OCI-LY1 (cell line): ENCODE measurements around the gene BCL2L15.

Experiments
- H2AFZ ChIP-seq: fragments of 200-600 bp; sonication (generic), shearing (Covaris generic); 2 replicates; pipeline ENCODE4 v1.6.0; 2014; ENCODE audit warnings: antibody characterized with exemption, mild to moderate bottlenecking, low read length
- H3F3A ChIP-seq: fragments of 200-600 bp; sonication (generic), shearing (Covaris generic); 2 replicates; pipeline ENCODE4 v1.6.0; 2014; ENCODE audit warnings: mild to moderate bottlenecking, antibody characterized with exemption, low read length, moderate library complexity; ENCODE audit not compliant: insufficient read depth
- H3K27ac ChIP-seq: fragments of 200-600 bp; sonication (generic); 2 replicates; pipeline ENCODE4 v1.5.1; 2014; ENCODE audit warnings: low read length, mixed run types, mild to moderate bottlenecking, low read depth; ENCODE audit not compliant: poor library complexity, severe bottlenecking
- H3K27me3 ChIP-seq: fragments of 200-600 bp; sonication (generic); 2 replicates; pipeline ENCODE4 v1.6.0; 2014; ENCODE audit warnings: antibody characterized with exemption, mild to moderate bottlenecking, low read length, moderate library complexity; ENCODE audit not compliant: insufficient read depth
- H3K36me3 ChIP-seq: fragments of 200-600 bp; sonication (generic); 2 replicates; pipeline ENCODE4 v1.6.1; 2014; ENCODE audit warnings: mild to moderate bottlenecking, antibody characterized with exemption, low read length, moderate library complexity, mixed read lengths; ENCODE audit not compliant: insufficient read depth
- H3K4me1 ChIP-seq: fragments of 200-600 bp; sonication (generic); 2 replicates; pipeline ENCODE4 v1.5.1; 2014; ENCODE audit warnings: mild to moderate bottlenecking, low read length, moderate library complexity; ENCODE audit not compliant: insufficient read depth, severe bottlenecking
- H3K4me2 ChIP-seq: fragments of 200-600 bp; sonication (generic), shearing (Covaris generic); 2 replicates; pipeline ENCODE4 v1.6.1; 2014; ENCODE audit warnings: low read length
- H3K4me3 ChIP-seq: fragments of 200-600 bp; sonication (generic); 2 replicates; pipeline ENCODE4 v1.5.1; 2014; ENCODE audit warnings: low read length, low read depth, mild to moderate bottlenecking, mixed read lengths; ENCODE audit not compliant: poor library complexity, severe bottlenecking
- H3K79me2 ChIP-seq: fragments of 200-600 bp; shearing (Covaris generic); 2 replicates; pipeline ENCODE4 v1.6.1; 2016; ENCODE audit warnings: mixed run types, low read length, mixed read lengths; ENCODE audit not compliant: insufficient read depth
- H3K9ac ChIP-seq: fragments of 200-600 bp; sonication (generic), shearing (Covaris generic); 2 replicates; pipeline ENCODE4 v1.6.1; 2014; ENCODE audit warnings: mild to moderate bottlenecking, low read length, mixed read lengths
- H3K9me2 ChIP-seq: fragments of 200-600 bp; sonication (generic), shearing (Covaris generic); 2 replicates; pipeline ENCODE4 v1.6.1; 2014; ENCODE audit warnings: low read depth, mild to moderate bottlenecking, low read length, mixed read lengths
- H3K9me3 ChIP-seq: fragments of 200-600 bp; shearing (Covaris generic); 2 replicates; pipeline ENCODE4 v1.6.1; 2014; ENCODE audit warnings: low read length, mixed read lengths
- H4K20me1 ChIP-seq: fragments of 200-600 bp; sonication (generic), shearing (Covaris generic); 2 replicates; pipeline ENCODE4 v1.6.0; 2016; ENCODE audit warnings: mild to moderate bottlenecking, low read length; ENCODE audit not compliant: insufficient read depth
- EZH2 ChIP-seq: fragments of 200-600 bp; sonication (generic), shearing (Covaris generic); IDR thresholded peaks from 2 replicates; pipeline ENCODE4 v1.8.0; 2017; ENCODE audit warnings: borderline replicate concordance, mixed run types, mild to moderate bottlenecking, antibody characterized with exemption, low read length, moderate library complexity, mixed read lengths
- TF ChIP-seq, protein P1 (sequence below): fragments of 200-600 bp; sonication (generic), shearing (Covaris generic); IDR thresholded peaks from 2 replicates; pipeline ENCODE4 v1.5.1; 2017; ENCODE audit warnings: mild to moderate bottlenecking, antibody characterized with exemption, low read length, moderate library complexity, mixed read lengths

The BCL2L15 gene

DNA sequence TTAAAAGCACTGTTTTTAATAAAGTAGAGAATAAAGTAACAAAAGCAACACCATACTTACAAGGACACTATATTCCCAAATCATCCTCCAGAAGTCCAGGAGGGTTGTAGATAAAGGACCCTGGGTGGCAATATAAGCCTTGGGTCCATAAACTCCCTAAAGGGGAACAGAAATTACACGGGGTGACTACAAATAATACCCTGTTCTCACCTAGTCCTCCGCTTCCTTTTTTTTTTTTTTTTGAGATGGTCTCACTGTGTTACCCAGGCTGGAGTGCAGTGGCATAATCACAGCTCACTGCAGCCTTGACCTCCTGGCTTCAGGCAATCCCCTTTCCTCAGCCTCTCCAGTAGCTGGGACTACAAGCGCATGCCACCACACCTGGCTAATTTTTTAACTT is 29.0 kb downstream of the BCL2L15 start:
- H3K4me3 ChIP-seq = no peak overlapping the region
- H3K36me3 ChIP-seq = peaks cover 59% of the 10 kb centered on the region
- H3K27ac ChIP-seq = peak overlapping the region; percentile 72
- H3K79me2 ChIP-seq = peaks cover 12% of the 10 kb centered on the region; the same call in 1 of the 2 replicates
- H3K9me2 ChIP-seq = no peaks in the 10 kb centered on the region
- no peak overlapping the region for H3K9ac ChIP-seq
- no peak overlapping the region for H3K4me2 ChIP-seq
- no peaks in the 10 kb centered on the region for H4K20me1 ChIP-seq
- TF ChIP-seq, protein P1, sequence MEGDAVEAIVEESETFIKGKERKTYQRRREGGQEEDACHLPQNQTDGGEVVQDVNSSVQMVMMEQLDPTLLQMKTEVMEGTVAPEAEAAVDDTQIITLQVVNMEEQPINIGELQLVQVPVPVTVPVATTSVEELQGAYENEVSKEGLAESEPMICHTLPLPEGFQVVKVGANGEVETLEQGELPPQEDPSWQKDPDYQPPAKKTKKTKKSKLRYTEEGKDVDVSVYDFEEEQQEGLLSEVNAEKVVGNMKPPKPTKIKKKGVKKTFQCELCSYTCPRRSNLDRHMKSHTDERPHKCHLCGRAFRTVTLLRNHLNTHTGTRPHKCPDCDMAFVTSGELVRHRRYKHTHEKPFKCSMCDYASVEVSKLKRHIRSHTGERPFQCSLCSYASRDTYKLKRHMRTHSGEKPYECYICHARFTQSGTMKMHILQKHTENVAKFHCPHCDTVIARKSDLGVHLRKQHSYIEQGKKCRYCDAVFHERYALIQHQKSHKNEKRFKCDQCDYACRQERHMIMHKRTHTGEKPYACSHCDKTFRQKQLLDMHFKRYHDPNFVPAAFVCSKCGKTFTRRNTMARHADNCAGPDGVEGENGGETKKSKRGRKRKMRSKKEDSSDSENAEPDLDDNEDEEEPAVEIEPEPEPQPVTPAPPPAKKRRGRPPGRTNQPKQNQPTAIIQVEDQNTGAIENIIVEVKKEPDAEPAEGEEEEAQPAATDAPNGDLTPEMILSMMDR = no peak
- no peak for TF ChIP-seq EZH2
- peaks cover 51% of the 10 kb centered on the region for H3K4me1 ChIP-seq
- no peak overlapping the region for H2AFZ ChIP-seq
- no peaks in the 10 kb centered on the region for H3K9me3 ChIP-seq
- H3K27me3 ChIP-seq = no peaks in the 10 kb centered on the region
- no peaks in the 10 kb centered on the region for H3F3A ChIP-seq

DNA sequence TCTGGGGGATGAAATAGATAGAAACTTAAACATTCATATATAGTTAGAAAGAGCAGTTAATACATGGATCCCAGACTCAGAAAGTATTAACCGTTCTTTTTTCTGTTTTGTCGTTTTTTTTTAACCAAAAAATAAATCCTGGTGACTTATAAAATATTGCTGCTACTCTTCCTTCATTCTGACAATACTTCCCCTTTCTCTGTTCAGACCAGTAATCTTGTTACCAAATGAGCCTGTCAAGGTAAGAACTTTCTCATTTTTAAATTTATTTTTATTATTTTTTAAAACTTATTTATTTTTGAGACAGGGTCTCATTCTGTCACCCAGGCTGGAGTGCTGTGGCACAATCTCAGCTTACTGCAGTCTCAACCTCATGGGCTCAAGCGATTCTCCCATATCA is 29.6 kb downstream of the BCL2L15 start:
- peaks cover 11% of the 10 kb centered on the region; the same call in 1 of the 2 replicates for H3K79me2 ChIP-seq
- no peaks in the 10 kb centered on the region for H3K9me2 ChIP-seq
- H2AFZ ChIP-seq = no peak overlapping the region
- peaks cover 48% of the 10 kb centered on the region for H3K4me1 ChIP-seq
- H3F3A ChIP-seq = no peaks in the 10 kb centered on the region
- no peak overlapping the region for H3K4me3 ChIP-seq
- TF ChIP-seq, protein P1 = no peak
- TF ChIP-seq EZH2 = no peak
- H3K9ac ChIP-seq = no peak overlapping the region
- no peaks in the 10 kb centered on the region for H3K27me3 ChIP-seq
- H3K36me3 ChIP-seq = peaks cover 53% of the 10 kb centered on the region
- H3K4me2 ChIP-seq = no peak overlapping the region
- H3K9me3 ChIP-seq = no peaks in the 10 kb centered on the region
- H3K27ac ChIP-seq = peak overlapping the region; percentile 72
- H4K20me1 ChIP-seq = no peaks in the 10 kb centered on the region

DNA sequence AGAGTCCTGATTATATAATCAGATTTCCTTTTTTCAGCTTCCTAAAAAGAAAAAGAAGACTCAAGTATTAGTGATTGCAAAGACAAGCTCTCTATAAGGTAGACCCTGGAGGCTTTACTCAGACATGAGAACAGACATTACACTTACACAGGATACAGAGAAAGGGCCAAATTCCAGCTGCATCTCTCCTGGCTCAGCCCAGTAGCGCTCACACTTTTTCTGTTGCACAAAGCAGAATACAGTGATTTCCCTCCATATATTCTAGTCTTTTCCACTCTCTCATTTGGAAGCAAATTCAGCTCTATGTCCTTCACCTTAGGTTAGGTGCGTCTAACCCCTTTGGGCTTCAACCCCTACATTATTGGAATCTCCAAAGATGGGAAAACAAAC is 31.0 kb downstream of the BCL2L15 start:
- Histone ChIP-seq H3K4me2 (no peak overlapping the region), H3K9me3 (no peaks in the 10 kb centered on the region), H3K9ac (no peak overlapping the region), H4K20me1 (no peaks in the 10 kb centered on the region), H3K36me3 (peaks cover 64% of the 10 kb centered on the region), H3K27ac (no peak overlapping the region), H3K9me2 (no peaks in the 10 kb centered on the region), H3F3A (no peaks in the 10 kb centered on the region), H3K79me2 (no peaks in the 10 kb centered on the region), H3K27me3 (no peaks in the 10 kb centered on the region), H2AFZ (no peak overlapping the region), H3K4me1 (peaks cover 35% of the 10 kb centered on the region), H3K4me3 (no peak overlapping the region)
- no peak for TF ChIP-seq EZH2
- TF ChIP-seq, protein P1 = no peak
